Effector memory CD4-positive, alpha-beta T cell (primary cell): Measurements from ENCODE around the gene GAK.
"Not testable (repeated sequence)": the region's sequence is repeated elsewhere in the genome, so short reads cannot be mapped to it uniquely, and the experiment has no call there.

ENCODE experiments used
- DNase-seq, 3 donors: peaks; one replicate each; pipeline ENCODE4 v3.0.0-alpha.2; 2020
- H3K27ac ChIP-seq: 2 replicates; pipeline ENCODE4 v1.7.0; 2013; ENCODE audit warnings: mild to moderate bottlenecking, low read length, moderate library complexity; ENCODE audit not compliant: insufficient read depth, poor library complexity, severe bottlenecking
- H3K27me3 ChIP-seq: replicated peaks from 2 replicates; pipeline ENCODE4 v1.7.0; 2013; ENCODE audit warnings: mild to moderate bottlenecking, low read length; ENCODE audit not compliant: insufficient read depth, control insufficient read depth, poor library complexity, severe bottlenecking
- H3K36me3 ChIP-seq: 2 replicates; pipeline ENCODE4 v1.7.0; 2013; ENCODE audit warnings: mild to moderate bottlenecking, low read length, moderate library complexity; ENCODE audit not compliant: control insufficient read depth, insufficient read depth
- H3K4me1 ChIP-seq: 2 replicates; pipeline ENCODE4 v1.7.0; 2013; ENCODE audit warnings: low read length, mild to moderate bottlenecking; ENCODE audit not compliant: control insufficient read depth, insufficient read depth, poor library complexity, severe bottlenecking
- H3K4me3 ChIP-seq: 2 replicates; pipeline ENCODE4 v1.7.0; 2013; ENCODE audit warnings: low read length, low read depth, mild to moderate bottlenecking; ENCODE audit not compliant: insufficient read depth, poor library complexity, severe bottlenecking
- H3K9me3 ChIP-seq: 2 replicates; pipeline ENCODE4 v1.7.0; 2013; ENCODE audit warnings: mild to moderate bottlenecking, low read length, moderate library complexity; ENCODE audit not compliant: control insufficient read depth

The GAK gene

GRCh38 chr4:815464-816146 lies 116.5 kb downstream of the GAK start:
- Histone ChIP-seq H3K4me1 (no peaks in the 10 kb centered on the region), H3K4me3 (no peak overlapping the region), H3K27me3 (no peaks in the 10 kb centered on the region), H3K9me3 (no peaks in the 10 kb centered on the region), H3K36me3 (no peaks in the 10 kb centered on the region), H3K27ac (no peak overlapping the region)
- DNase-seq: no peak

GRCh38 chr4:814312-814850 lies 117.7 kb downstream of the GAK start:
- Histone ChIP-seq H3K4me3 (no peak overlapping the region), H3K27me3 (no peaks in the 10 kb centered on the region), H3K4me1 (no peaks in the 10 kb centered on the region), H3K9me3 (no peaks in the 10 kb centered on the region), H3K36me3 (no peaks in the 10 kb centered on the region), H3K27ac (no peak overlapping the region)
- no peak for DNase-seq

GRCh38 chr4:813900-814299 lies 118.2 kb downstream of the GAK start:
- H3K27ac ChIP-seq: no peak overlapping the region
- H3K4me1 ChIP-seq: no peaks in the 10 kb centered on the region
- H3K27me3 ChIP-seq: no peaks in the 10 kb centered on the region
- H3K9me3 ChIP-seq: no peaks in the 10 kb centered on the region
- no peaks in the 10 kb centered on the region for H3K36me3 ChIP-seq
- DNase-seq: no peak
- no peak overlapping the region for H3K4me3 ChIP-seq

- Histone ChIP-seq H3K36me3 (no peaks in the 10 kb centered on the region), H3K27me3 (no peaks in the 10 kb centered on the region), H3K27ac (no peak overlapping the region), H3K4me3 (no peak overlapping the region), H3K4me1 (no peaks in the 10 kb centered on the region), H3K9me3 (no peaks in the 10 kb centered on the region)
- no peak for DNase-seq
Observed at GRCh38 chr4:808860-809570, 123.1 kb downstream of the GAK start.

- no peak overlapping the region for H3K27ac ChIP-seq
- no peak for DNase-seq
- H3K4me1 ChIP-seq: no peaks in the 10 kb centered on the region
- H3K27me3 ChIP-seq: no peaks in the 10 kb centered on the region
- no peaks in the 10 kb centered on the region for H3K36me3 ChIP-seq
- H3K9me3 ChIP-seq: no peaks in the 10 kb centered on the region
- H3K4me3 ChIP-seq: no peak overlapping the region
Observed at GRCh38 chr4:807792-808191, 124.3 kb downstream of the GAK start.

- not testable (repeated sequence) for H3K4me3 ChIP-seq, H3K4me1 ChIP-seq, H3K9me3 ChIP-seq, DNase-seq, H3K27me3 ChIP-seq, H3K36me3 ChIP-seq, H3K27ac ChIP-seq
Observed at GRCh38 chr4:806979-807378, 125.1 kb downstream of the GAK start.

- Histone ChIP-seq H3K4me1 (peaks cover 3% of the 10 kb centered on the region), H3K9me3 (no peaks in the 10 kb centered on the region), H3K27ac (no peak overlapping the region), H3K4me3 (no peak overlapping the region), H3K36me3 (no peaks in the 10 kb centered on the region), H3K27me3 (no peaks in the 10 kb centered on the region)
- DNase-seq: no peak
Observed at GRCh38 chr4:804804-805203, 127.3 kb downstream of the GAK start.

GRCh38 chr4:803884-804283 lies 128.2 kb downstream of the GAK start:
- H3K4me1 ChIP-seq: peaks cover 10% of the 10 kb centered on the region
- H3K4me3 ChIP-seq: no peak overlapping the region
- no peaks in the 10 kb centered on the region for H3K27me3 ChIP-seq
- no peaks in the 10 kb centered on the region for H3K36me3 ChIP-seq
- no peak for DNase-seq
- H3K9me3 ChIP-seq: no peaks in the 10 kb centered on the region
- no peak overlapping the region for H3K27ac ChIP-seq

GRCh38 chr4:801436-802124 lies 130.5 kb downstream of the GAK start:
- no peak overlapping the region for H3K27ac ChIP-seq
- no peak for DNase-seq
- H3K27me3 ChIP-seq: no peaks in the 10 kb centered on the region
- H3K9me3 ChIP-seq: no peaks in the 10 kb centered on the region
- H3K36me3 ChIP-seq: no peaks in the 10 kb centered on the region
- H3K4me3 ChIP-seq: no peak overlapping the region
- peaks cover 10% of the 10 kb centered on the region for H3K4me1 ChIP-seq
